Measurements from ENCODE around the gene GOT2. TPM values are rescaled to one million over a fixed set of nuclear protein-coding genes. Genes with fewer than 3 reads are reported as not detected.

GOT2 gene
- total RNA-seq, 1 donor from 2014 or later = 106 TPM

DNA sequence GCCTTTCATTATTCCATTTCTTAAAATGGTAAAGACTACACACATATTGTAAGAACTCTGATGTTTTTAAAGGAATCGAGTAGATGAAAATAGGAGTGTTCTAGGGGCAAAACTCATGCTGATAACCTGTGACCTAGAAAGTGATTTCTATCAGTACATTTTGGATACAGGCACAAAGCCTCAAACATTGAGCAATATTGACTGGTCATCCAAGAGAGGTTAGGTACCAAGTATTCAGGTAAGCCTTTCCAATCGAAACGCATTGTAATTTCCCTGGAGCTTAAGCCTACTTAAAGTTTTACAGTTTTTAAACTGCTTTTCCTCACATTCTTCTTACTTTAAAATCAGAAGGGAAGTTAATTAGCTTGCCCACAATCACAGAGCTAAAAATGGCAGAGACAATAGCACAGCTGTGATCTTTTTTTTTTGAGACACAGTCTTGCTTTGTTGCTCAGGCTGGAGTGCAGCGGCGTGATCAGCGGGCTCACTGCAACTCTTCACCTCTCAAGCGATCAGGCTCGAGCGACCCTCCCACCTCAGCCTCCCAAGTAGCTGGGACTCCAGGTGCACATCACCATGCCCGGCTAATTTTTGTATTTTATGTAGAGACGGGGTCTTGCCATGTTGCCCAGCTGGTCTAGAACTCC, 3.3 kb downstream of the GOT2 start:
- Histone ChIP-seq H3K4me1 (ENCODE audit: insufficient read depth, low read length) (peaks cover 9% of the 10 kb centered on the region), H3K4me3 (ENCODE audit: insufficient read depth, low read depth, low read length) (no peak overlapping the region), H3K27ac (ENCODE audit: low read depth, low read length) (no peak overlapping the region), H4K20me1 (ENCODE audit: insufficient read depth, low read length) (peaks cover 55% of the 10 kb centered on the region), H3K9ac (ENCODE audit: low read length) (no peak overlapping the region), H3K79me2 (ENCODE audit: insufficient read depth, low read length) (peaks cover 75% of the 10 kb centered on the region), H3K4me2 (ENCODE audit: low read length) (no peak overlapping the region), H2AFZ (ENCODE audit: low read depth, low read length) (no peak overlapping the region), H3K9me3 (ENCODE audit: insufficient read depth, low read depth, low read length) (no peaks in the 10 kb centered on the region), H3K27me3 (ENCODE audit: insufficient read depth, low read length) (no peaks in the 10 kb centered on the region), H3K36me3 (ENCODE audit: insufficient read depth, low read length) (no peaks in the 10 kb centered on the region)
- H3K27ac Mint-ChIP-seq (ENCODE audit: unreplicated experiment) = no peak overlapping the region
- H3K9me3 Mint-ChIP-seq (ENCODE audit: unreplicated experiment) = no peaks in the 10 kb centered on the region
- no peaks in the 10 kb centered on the region for H3K27me3 Mint-ChIP-seq (ENCODE audit: low read depth, unreplicated experiment)
- peaks cover 6% of the 10 kb centered on the region for H3K36me3 Mint-ChIP-seq (ENCODE audit: low read depth, unreplicated experiment)
- TF ChIP-seq EZH2 (IDR thresholded peaks at IDR 0.05; ENCODE audit: insufficient read depth, low read length) = no peak
- TF ChIP-seq, protein P1, sequence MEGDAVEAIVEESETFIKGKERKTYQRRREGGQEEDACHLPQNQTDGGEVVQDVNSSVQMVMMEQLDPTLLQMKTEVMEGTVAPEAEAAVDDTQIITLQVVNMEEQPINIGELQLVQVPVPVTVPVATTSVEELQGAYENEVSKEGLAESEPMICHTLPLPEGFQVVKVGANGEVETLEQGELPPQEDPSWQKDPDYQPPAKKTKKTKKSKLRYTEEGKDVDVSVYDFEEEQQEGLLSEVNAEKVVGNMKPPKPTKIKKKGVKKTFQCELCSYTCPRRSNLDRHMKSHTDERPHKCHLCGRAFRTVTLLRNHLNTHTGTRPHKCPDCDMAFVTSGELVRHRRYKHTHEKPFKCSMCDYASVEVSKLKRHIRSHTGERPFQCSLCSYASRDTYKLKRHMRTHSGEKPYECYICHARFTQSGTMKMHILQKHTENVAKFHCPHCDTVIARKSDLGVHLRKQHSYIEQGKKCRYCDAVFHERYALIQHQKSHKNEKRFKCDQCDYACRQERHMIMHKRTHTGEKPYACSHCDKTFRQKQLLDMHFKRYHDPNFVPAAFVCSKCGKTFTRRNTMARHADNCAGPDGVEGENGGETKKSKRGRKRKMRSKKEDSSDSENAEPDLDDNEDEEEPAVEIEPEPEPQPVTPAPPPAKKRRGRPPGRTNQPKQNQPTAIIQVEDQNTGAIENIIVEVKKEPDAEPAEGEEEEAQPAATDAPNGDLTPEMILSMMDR (IDR thresholded peaks at IDR 0.05; ENCODE audit: insufficient read depth, low read depth, low read length) = no peak
- no peak for DNase-seq (ENCODE audit: low read depth)
- peaks cover 9% of the 10 kb centered on the region for H3K4me1 Mint-ChIP-seq (ENCODE audit: low read depth, unreplicated experiment)
- no peak overlapping the region for H3K4me3 Mint-ChIP-seq (ENCODE audit: unreplicated experiment)
- FAIRE-seq = no peak

DNA sequence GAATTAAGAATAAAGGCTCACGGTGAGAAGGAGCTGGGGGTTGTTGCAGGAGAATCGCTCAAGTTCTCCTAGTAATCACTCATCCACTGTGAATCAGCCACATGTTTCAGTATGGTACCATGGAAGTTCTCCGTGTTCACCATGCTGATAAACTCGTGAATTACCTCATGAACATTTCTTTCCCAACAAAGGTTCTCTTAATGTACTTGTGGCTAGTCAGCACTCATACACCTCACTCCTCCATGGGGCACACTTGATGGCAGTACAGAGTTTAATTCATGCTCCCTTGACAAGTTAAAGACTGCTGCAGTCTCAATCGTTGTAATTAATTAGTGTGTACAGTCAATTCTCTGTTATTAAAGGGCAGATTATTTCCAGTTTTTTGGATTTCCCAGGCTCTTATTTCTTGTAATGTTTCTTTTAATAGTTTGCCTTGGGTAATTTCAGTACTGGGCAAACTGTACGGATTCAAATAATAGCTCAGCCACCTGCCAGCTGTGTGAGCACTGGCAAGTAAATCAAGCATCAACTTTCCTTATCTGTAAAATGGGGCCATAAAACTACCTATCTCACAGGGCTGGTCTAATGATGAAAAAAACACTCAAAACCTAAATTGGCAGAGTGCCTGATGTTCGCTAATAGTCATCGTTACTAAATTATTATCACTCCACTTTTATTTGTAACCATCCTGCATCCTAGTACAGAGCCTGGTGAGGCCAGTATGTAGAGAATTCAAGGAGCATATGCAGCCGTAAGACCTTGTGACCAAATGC, 6.1 kb downstream of the GOT2 start:
- Histone ChIP-seq H2AFZ (ENCODE audit: low read depth, low read length) (no peak overlapping the region), H3K27me3 (ENCODE audit: insufficient read depth, low read length) (no peaks in the 10 kb centered on the region), H3K4me1 (ENCODE audit: insufficient read depth, low read length) (peaks cover 9% of the 10 kb centered on the region), H3K4me3 (ENCODE audit: insufficient read depth, low read depth, low read length) (no peak overlapping the region), H3K9ac (ENCODE audit: low read length) (no peak overlapping the region), H3K27ac (ENCODE audit: low read depth, low read length) (no peak overlapping the region), H4K20me1 (ENCODE audit: insufficient read depth, low read length) (peaks cover 62% of the 10 kb centered on the region), H3K79me2 (ENCODE audit: insufficient read depth, low read length) (peaks cover 70% of the 10 kb centered on the region), H3K9me3 (ENCODE audit: insufficient read depth, low read depth, low read length) (no peaks in the 10 kb centered on the region), H3K36me3 (ENCODE audit: insufficient read depth, low read length) (peaks cover 5% of the 10 kb centered on the region), H3K4me2 (ENCODE audit: low read length) (no peak overlapping the region)
- Mint-ChIP-seq H3K4me1 (ENCODE audit: low read depth, unreplicated experiment) (peaks cover 6% of the 10 kb centered on the region), H3K9me3 (ENCODE audit: unreplicated experiment) (no peaks in the 10 kb centered on the region), H3K36me3 (ENCODE audit: low read depth, unreplicated experiment) (peaks cover 8% of the 10 kb centered on the region), H3K27me3 (ENCODE audit: low read depth, unreplicated experiment) (no peaks in the 10 kb centered on the region), H3K27ac (ENCODE audit: unreplicated experiment) (no peak overlapping the region), H3K4me3 (ENCODE audit: unreplicated experiment) (no peak overlapping the region)
- DNase-seq (ENCODE audit: low read depth) = no peak
- no peak for TF ChIP-seq EZH2 (IDR thresholded peaks at IDR 0.05; ENCODE audit: insufficient read depth, low read length)
- TF ChIP-seq, protein P1 (IDR thresholded peaks at IDR 0.05; ENCODE audit: insufficient read depth, low read depth, low read length) = no peak
- no peak for FAIRE-seq
